Spleen (tissue), 11 donors: ENCODE data around the gene TSPAN33. TPM values are rescaled to one million over a fixed set of nuclear protein-coding genes. Genes with fewer than 3 reads are reported as not detected.
A peak's percentile ranks its signal among the peaks of the same experiment; 100 is the strongest.

Source experiments
- DNase-seq: peaks from one replicate; pipeline ENCODE4 v3.0.0-alpha.2; 2020
- H3K27ac ChIP-seq, 8 donors: fragments of 200-600 bp; sonication (generic) in 7 of 8; 1 replicate in 4 of 8; 2 replicates in 4 of 8; pipeline versions ENCODE4 v1.5.0 to v1.8.0; 2016 to 2021; ENCODE audit warnings: inconsistent platforms in 4 of 8, mild to moderate bottlenecking in 4 of 8, moderate library complexity in 1 of 8
- H3K27me3 ChIP-seq, 7 donors: fragments of 200-600 bp; sonication (generic) in 6 of 7; replicated peaks in 1 of 7; 1 replicate in 4 of 7; 2 replicates in 3 of 7; pipeline versions ENCODE4 v1.5.0 to v1.8.0; 2016 to 2021; ENCODE audit warnings: inconsistent platforms in 3 of 7, mild to moderate bottlenecking in 1 of 7
- H3K36me3 ChIP-seq, 6 donors: fragments of 200-600 bp; sonication (generic) in 5 of 6; 1 replicate in 4 of 6; 2 replicates in 2 of 6; pipeline versions ENCODE4 v1.5.0 to v1.8.0; 2016 to 2021; ENCODE audit warnings: inconsistent platforms in 2 of 6
- H3K4me1 ChIP-seq, 6 donors: fragments of 200-600 bp; sonication (generic) in 5 of 6; 1 replicate in 3 of 6; 2 replicates in 3 of 6; pipeline versions ENCODE4 v1.5.0 to v1.8.0; 2016 to 2021; ENCODE audit warnings: inconsistent platforms in 3 of 6
- H3K4me3 ChIP-seq, 8 donors: fragments of 200-600 bp; sonication (generic) in 7 of 8; 1 replicate in 4 of 8; 2 replicates in 4 of 8; pipeline versions ENCODE4 v1.5.0 to v1.8.0; 2016 to 2021; ENCODE audit warnings: inconsistent platforms in 4 of 8, mild to moderate bottlenecking in 4 of 8, moderate library complexity in 2 of 8
- H3K9me3 ChIP-seq, 8 donors: fragments of 200-600 bp; sonication (generic) in 7 of 8; 1 replicate in 4 of 8; 2 replicates in 4 of 8; pipeline versions ENCODE4 v1.5.0 to v1.8.0; 2016 to 2021; ENCODE audit warnings: inconsistent platforms in 4 of 8
- POLR2A ChIP-seq, 3 donors: fragments of 450-650 bp; IDR thresholded peaks; one replicate each; pipeline ENCODE4 v1.5.1; 2017; ENCODE audit warnings: antibody characterized with exemption in 3 of 3, mild to moderate bottlenecking in 1 of 3
- POLR2AphosphoS5 ChIP-seq, 3 donors: sonication (generic); formaldehyde crosslinking; IDR thresholded peaks; one replicate each; pipeline ENCODE4 v1.5.1; 2017; ENCODE audit warnings: antibody characterized with exemption in 3 of 3
- WGBS, 5 donors: extraction: QIAGEN DNeasy Blood & Tissue Kit in 3 of 5; methylation state at CpG; one replicate each; pipeline versions ENCODE4 v1.1.5 to v1.1.7; 2013 to 2018; 5-methylcytosine and 5-hydroxymethylcytosine counted together
- intact Hi-C: fragments of 100-400 bp; cut with DNase I; formaldehyde crosslinking; loops from one replicate; pipeline ENCODE4 v1.15.0; 2023; ENCODE audit warnings: low total_unique reads
- polyA plus RNA-seq, 3 donors: library from polyadenylated mRNA; stranded (reverse); fragments of 200-250 nt; gene quantifications; one replicate each; pipeline ENCODE4 v1.2.1, GENCODE V29; 2013
- total RNA-seq, 7 donors: library from RNA; depleted of rRNA in 3 of 7; stranded (reverse); fragments of >200 nt in 3 of 7; fragmentation: NEBNext Ultra II Directional in 4 of 7; extraction: Animal tissue kit (Norgen Biotek cat#: 25700) in 4 of 7; gene quantifications; one replicate each; pipeline versions ENCODE4 v1.1.0 to v1.2.1, GENCODE V29; 2016 to 2021
- TF ChIP-seq, protein P1 (sequence below), 11 experiments: fragments of 200-600 bp in 7 of 11; fragments of 450-650 bp in 4 of 11; sonication (generic) in 4 of 11; IDR thresholded peaks in 8 of 11; conservative IDR thresholded peaks in 3 of 11; 1 replicate in 7 of 11; 2 replicates in 4 of 11; pipeline versions ENCODE4 v1.4.0 to v1.8.0; 2016 to 2021; ENCODE audit warnings: antibody characterized with exemption in 11 of 11, inconsistent platforms in 4 of 11, mild to moderate bottlenecking in 1 of 11
- donor health status: healthy with polysubstance abuse.
- donor health status: DM: no; HTN: no; CAD: no; lungs with moderate emphysema.
- donor health status: DM: no; HTN: no; CAD: no.
- donor health status: Bipolar disorder and iron deficiency.
- donor health status: healthy.
- donor health status: DM: no; HTN: no; CAD: no.
- donor health status: DM: yes; HTN: yes; CAD: no.

TSPAN33 gene
- total and polyA plus RNA-seq, 10 donors: 37.0 to 57.9 (median 47.2) TPM

DNA sequence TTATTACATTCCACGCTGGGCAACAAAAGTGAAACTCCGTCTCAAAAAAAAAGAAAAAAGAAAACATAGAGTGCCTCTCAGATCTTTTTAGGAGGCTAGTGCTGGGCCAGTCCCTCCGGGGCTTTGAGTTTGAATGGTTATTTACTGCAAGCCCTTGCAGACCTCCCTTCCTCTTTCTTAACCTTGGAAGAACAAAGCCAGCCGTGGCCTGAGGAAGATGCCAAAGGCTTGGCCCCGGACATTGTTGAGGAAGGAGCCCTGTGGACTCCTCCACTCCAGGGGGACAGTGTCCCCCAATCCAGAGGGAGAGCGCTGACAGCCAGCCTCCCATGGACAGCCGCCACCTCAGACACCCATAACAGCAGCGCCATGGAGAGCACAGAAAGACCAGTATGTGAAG lies 5.0 kb downstream of the TSPAN33 start:
- Histone ChIP-seq H3K27ac (peak overlapping the region in 1 of 8 donors; percentile 7), H3K27me3 (peaks cover 0 to 9% (median 4%) of the 10 kb centered on the region in 7 donors), H3K4me3 (no peak overlapping the region), H3K4me1 (peaks cover 11 to 61% (median 50%) of the 10 kb centered on the region in 6 donors), H3K9me3 (no peaks in the 10 kb centered on the region), H3K36me3 (peaks cover 0 to 18% (median 0%) of the 10 kb centered on the region in 6 donors)
- 49 to 72% (median 54%) methylated on average over 6 to 8 of the region's 8 CpGs for WGBS, 5 donors
- no peak for DNase-seq
- TF ChIP-seq, protein P1, sequence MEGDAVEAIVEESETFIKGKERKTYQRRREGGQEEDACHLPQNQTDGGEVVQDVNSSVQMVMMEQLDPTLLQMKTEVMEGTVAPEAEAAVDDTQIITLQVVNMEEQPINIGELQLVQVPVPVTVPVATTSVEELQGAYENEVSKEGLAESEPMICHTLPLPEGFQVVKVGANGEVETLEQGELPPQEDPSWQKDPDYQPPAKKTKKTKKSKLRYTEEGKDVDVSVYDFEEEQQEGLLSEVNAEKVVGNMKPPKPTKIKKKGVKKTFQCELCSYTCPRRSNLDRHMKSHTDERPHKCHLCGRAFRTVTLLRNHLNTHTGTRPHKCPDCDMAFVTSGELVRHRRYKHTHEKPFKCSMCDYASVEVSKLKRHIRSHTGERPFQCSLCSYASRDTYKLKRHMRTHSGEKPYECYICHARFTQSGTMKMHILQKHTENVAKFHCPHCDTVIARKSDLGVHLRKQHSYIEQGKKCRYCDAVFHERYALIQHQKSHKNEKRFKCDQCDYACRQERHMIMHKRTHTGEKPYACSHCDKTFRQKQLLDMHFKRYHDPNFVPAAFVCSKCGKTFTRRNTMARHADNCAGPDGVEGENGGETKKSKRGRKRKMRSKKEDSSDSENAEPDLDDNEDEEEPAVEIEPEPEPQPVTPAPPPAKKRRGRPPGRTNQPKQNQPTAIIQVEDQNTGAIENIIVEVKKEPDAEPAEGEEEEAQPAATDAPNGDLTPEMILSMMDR (IDR thresholded peaks at IDR 0.05 in 8 of 11, conservative IDR thresholded peaks at IDR 0.05 in 3 of 11): no peak
- TF ChIP-seq POLR2A (IDR thresholded peaks at IDR 0.05) (no peak), POLR2AphosphoS5 (IDR thresholded peaks at IDR 0.05) (no peak)
- intact Hi-C loops: no loop called here

DNA sequence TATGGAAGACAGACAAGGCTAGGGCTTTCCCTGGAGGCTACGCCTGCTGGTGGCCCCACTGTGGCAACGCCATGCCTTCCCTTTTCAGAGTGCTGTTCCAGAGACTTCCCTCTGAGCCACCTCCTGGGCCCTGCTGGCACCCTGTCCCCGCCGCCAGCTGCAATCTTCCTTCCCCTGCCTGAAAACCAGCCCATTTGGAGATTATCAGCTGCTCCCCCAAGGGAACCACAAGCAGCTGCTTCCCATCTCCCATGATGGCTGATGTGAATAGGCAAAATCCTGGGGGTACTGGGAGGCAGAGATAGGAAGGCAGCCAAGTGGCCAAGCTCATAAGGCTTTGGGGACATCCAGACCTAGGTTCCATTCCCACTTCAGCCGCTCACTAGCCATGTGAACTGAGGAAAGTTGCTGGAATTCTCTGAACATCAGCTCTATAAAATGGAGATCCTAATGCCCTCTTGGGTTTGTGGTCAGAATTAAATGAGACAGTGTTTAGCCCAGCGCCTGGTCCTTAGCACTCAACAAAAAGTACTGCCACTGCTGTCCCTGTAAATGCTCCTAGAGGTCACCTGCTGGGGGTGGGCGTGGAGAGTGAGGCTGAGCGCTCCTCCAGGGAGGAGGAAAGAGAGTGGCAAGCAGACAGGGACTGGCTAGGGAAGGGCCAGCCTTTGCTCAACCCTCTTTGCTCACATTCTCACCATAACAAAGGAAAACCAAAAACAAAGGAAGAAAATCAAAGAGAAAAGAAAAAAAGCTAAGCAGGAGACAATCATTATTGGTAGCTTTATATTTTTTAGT lies 5.9 kb downstream of the TSPAN33 start:
- 54 to 70% (median 58%) methylated on average over 8 of the region's 8 CpGs for WGBS, 5 donors

DNA sequence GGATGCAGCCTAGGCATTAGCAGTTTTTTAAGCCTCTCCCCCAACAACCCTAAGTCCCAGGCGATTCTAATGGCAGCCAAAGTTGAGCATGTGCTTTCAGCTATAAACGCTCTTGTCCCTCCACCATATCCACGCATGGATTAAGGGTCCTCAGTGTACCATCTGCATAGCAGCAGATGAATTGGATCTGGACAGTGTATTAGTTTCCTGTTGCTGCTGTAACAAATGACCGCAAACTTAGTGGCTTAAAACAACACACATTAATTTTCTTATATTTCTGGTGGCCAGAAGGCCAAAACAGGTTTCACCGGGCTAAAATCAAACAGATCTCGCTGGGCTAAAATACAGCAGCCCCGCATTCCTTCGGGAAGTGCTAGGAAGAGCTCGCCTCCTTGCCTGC lies 13.1 kb downstream of the TSPAN33 start:
- Histone ChIP-seq H3K4me1 (peaks cover 0 to 31% (median 6%) of the 10 kb centered on the region in 6 donors), H3K36me3 (peaks cover 0 to 16% (median 0%) of the 10 kb centered on the region in 6 donors), H3K27me3 (no peaks in the 10 kb centered on the region), H3K4me3 (no peak overlapping the region), H3K27ac (no peak overlapping the region), H3K9me3 (no peaks in the 10 kb centered on the region)
- TF ChIP-seq, protein P1 (IDR thresholded peaks at IDR 0.05 in 8 of 11, conservative IDR thresholded peaks at IDR 0.05 in 3 of 11): no peak
- DNase-seq: no peak
- 95 to 98% (median 97%) methylated on average over 9 of the region's 9 CpGs for WGBS, 5 donors
- intact Hi-C loops: no loop called here

More for the DNA sequence above, 5.9 kb downstream of the TSPAN33 start:
- intact Hi-C loops: no loop called here
- H3K27me3 ChIP-seq: peaks cover 0 to 1% (median 0%) of the 10 kb centered on the region in 7 donors
- no peak for TF ChIP-seq POLR2AphosphoS5 (IDR thresholded peaks at IDR 0.05)
- TF ChIP-seq POLR2A (IDR thresholded peaks at IDR 0.05): no peak
- TF ChIP-seq, protein P1 (IDR thresholded peaks at IDR 0.05 in 8 of 11, conservative IDR thresholded peaks at IDR 0.05 in 3 of 11): no peak
- peaks cover 11 to 54% (median 44%) of the 10 kb centered on the region in 6 donors for H3K4me1 ChIP-seq
- no peaks in the 10 kb centered on the region for H3K9me3 ChIP-seq
- H3K4me3 ChIP-seq: no peak overlapping the region
- peaks cover 0 to 18% (median 0%) of the 10 kb centered on the region in 6 donors for H3K36me3 ChIP-seq
- H3K27ac ChIP-seq: peak overlapping the region in 1 of 8 donors; percentile 0
- no peak for DNase-seq

DNA sequence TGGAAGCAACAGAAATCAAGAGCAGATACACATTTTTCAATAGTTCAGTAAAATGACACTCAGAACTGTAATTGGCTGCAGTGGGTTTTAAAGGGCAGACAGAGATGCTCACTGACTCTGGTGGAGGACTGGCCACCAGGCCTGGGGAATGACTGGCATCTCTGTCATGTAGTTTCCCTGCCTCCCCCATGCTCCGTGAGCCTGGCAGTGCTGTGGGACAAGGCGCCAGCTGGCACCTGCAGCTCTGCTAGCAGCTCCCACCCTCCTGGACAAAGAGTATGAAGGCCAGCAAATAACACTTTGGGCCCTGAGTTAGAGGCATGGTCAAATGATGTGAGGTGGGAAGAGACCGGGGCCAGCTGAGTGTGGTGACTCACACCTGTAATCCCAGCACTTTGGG lies 15.0 kb downstream of the TSPAN33 start:
- Histone ChIP-seq H3K9me3 (no peaks in the 10 kb centered on the region), H3K4me3 (no peak overlapping the region), H3K4me1 (peaks cover 0 to 43% (median 8%) of the 10 kb centered on the region in 6 donors), H3K36me3 (peaks cover 0 to 22% (median 0%) of the 10 kb centered on the region in 6 donors), H3K27me3 (no peaks in the 10 kb centered on the region), H3K27ac (no peak overlapping the region)
- no peak for DNase-seq
- 90 to 98% (median 96%) methylated on average over 3 of the region's 3 CpGs for WGBS, 5 donors
- no peak for TF ChIP-seq POLR2A (IDR thresholded peaks at IDR 0.05)
- TF ChIP-seq, protein P1 (IDR thresholded peaks at IDR 0.05 in 8 of 11, conservative IDR thresholded peaks at IDR 0.05 in 3 of 11): no peak
- no peak for TF ChIP-seq POLR2AphosphoS5 (IDR thresholded peaks at IDR 0.05)
- intact Hi-C loops: no loop called here
